GM19025 (cell line): ENCODE results near the gene NUP37.
"Not testable (repeated sequence)": the region's sequence is repeated elsewhere in the genome, so short reads cannot be mapped to it uniquely, and the experiment has no call there.

Source experiments
- ATAC-seq: cut with Tn5 transposase; IDR thresholded peaks from one replicate; pipeline ENCODE4 v1.9.1; 2021; ENCODE audit warnings: mild to moderate bottlenecking, low read depth, moderate library complexity; ENCODE audit not compliant: unreplicated experiment

Gene NUP37, protein sequence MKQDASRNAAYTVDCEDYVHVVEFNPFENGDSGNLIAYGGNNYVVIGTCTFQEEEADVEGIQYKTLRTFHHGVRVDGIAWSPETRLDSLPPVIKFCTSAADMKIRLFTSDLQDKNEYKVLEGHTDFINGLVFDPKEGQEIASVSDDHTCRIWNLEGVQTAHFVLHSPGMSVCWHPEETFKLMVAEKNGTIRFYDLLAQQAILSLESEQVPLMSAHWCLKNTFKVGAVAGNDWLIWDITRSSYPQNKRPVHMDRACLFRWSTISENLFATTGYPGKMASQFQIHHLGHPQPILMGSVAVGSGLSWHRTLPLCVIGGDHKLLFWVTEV

DNA sequence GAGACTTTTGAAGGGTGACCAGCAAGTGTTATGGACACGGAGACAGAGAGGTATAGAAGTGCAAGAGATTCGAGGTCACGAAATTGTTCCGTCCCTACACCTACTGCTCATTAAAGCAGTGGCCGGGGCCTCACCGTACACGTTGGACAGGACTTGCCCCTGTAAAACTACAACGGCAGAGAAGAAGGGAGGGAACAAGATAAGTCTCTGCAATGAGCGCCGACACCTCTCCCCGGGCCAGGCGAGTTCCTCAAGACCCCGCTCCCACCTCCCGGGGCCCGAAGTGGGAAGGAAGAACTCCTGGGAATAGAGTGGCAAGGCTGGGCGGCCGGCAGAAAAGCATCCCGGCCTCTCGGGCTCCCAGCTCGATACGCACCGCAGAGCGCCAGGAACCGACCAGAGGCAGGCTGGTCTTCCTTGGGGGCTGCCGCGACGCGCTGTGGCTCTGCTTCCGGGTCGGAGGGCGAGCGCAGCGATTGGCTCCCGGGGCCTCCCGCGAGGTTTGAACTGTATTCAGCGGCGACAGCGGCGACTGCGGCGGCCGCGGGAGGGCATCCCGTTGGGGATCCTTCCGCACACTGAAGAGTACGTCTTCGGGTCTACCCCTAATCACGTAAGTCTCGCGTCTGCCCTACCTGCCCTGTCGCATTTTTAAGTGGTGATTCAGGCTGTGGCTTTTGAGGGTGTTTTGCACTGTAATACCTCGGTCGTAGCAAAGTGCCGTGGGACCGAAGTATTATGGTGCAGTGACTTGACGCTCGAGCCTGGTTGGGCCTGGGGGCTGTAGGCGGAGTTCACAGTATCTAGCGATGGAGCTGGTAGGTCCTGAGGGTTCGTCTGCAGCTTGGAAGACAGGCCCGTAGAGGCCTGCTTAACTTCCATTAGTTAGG lies at the start of gene NUP37, which contains the start of gene PARPBP:
NUP37 (minus strand) TSS at position 441 of the 890 bp plus-strand sequence. CDS start 1,596 bp downstream, outside the sequence.
PARPBP (plus strand) TSS at position 510 of the 890 bp plus-strand sequence. CDS start 3,706 bp downstream, outside the sequence.
- peak; percentile 97 for ATAC-seq

- peak; percentile 61 for ATAC-seq
Observed at GRCh38 chr12:102167821-102168604, 48.1 kb upstream of the NUP37 start.

DNA sequence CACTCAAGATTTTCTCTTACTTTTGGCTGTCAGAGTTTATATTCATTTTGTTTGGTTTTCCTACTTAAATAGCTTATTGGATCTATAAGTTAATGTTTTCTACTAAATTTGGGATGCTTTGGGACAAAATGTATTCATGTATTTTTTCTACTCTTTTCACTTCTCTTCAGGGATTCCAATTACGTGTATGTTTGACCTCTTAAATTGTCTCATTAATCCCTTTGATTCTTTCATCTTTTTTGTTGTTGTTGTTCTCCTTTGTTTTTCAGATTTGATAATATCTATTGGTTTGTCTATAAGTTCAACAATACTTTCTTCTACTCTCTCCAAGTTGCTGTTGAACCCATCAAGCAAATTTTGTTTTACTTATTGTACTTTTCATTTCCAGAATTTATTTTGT lies 43.5 kb upstream of the NUP37 start:
- no peak for ATAC-seq

DNA sequence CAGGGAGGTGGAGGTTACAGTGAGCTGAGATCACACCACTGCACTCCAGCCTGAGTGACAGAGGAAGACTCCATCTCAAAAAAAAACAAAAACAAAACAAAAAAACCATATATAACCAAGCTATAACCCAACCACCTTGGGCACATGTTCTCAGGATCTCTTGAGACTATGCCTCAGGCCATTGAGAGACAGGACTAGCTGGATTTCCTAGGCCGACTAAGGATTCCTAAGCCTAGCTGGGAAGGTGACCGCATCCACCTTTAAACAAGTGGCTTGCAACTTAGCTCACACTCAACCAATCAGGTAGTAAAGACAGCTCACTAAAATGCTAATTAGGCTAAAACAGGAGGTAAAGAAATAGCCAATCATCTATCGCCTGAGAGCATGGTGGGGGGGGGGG lies 35.3 kb upstream of the NUP37 start:
- not testable (repeated sequence) for ATAC-seq

DNA sequence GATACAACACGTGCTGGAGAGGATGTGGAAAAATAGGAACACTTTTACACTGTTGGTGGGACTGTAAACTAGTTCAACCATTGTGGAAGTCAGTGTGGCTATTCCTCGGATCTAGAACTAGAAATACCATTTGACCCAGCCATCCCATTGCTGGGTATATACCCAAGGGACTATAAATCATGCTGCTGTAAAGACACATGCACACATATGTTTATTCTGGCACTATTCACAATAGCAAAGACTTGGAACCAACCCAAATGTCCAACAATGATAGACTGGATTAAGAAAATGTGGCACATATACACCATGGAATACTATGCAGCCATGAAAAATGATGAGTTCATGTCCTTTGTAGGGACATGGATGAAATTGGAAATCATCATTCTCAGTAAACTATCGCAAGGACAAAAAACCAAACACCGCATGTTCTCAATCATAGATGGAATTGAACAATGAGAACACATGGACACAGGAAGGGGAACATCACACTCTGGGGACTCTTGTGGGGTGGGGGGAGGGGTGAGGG lies 27.2 kb upstream of the NUP37 start:
- ATAC-seq: not testable (repeated sequence)

DNA sequence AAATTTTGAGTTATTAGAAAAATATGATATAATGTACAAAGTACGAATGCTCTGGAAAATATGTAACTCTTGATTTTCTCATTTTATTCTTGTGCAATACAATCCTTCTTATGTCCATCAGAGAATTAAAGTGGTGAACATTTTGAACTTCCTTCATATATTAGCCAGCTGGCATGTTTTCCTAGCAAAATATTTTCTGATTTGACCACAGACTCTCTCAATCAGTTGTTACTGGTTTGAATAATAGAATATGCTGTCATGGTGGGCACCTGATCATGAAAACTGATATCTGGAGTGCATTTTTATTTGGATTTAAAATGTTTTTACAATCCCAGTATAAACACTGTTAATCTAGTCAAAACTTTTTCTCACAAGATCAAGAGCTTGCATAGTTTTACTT lies 24.3 kb upstream of the NUP37 start:
- ATAC-seq: no peak

GRCh38 chr12:102142866-102143373 lies 23.0 kb upstream of the NUP37 start:
- not testable (repeated sequence) for ATAC-seq

GRCh38 chr12:102137619-102138018 lies 17.7 kb upstream of the NUP37 start:
- not testable (repeated sequence) for ATAC-seq

DNA sequence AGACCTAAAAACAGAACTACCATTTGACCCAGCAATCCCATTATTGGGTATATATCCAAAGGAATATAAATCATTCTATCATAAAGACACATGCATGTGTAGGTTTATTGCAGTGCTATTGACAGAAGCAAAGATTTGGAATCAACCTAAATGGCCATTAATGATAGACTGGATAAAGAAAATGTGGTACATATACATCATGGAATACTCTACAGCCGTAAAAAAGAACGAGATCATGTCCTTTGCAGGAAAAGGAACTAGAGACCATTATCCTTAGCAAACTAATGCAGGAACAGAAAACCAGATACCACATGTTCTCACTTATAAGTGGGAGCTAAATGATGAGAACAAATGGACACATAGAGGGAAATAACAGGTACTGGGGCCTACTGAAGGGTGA lies 11.5 kb upstream of the NUP37 start:
- ATAC-seq: not testable (repeated sequence)

DNA sequence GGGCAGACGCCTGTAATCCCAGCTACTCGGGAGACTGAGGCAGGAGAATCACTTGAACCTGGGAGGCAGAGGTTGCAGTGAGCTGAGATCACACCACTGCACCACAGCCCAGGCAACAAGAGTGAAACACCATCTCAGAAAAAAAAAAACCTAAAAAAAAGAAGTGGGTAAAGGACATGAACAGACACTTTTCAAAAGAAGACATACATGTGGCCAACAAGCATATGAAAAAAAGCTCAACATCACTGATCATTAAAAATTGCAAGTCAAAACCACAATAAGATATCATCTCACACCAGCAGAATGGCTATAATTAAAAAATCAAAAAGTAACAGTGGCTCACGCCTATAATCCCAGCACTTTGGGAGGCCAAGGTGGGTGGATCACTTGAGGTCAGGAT lies 10.8 kb upstream of the NUP37 start:
- ATAC-seq: not testable (repeated sequence)

DNA sequence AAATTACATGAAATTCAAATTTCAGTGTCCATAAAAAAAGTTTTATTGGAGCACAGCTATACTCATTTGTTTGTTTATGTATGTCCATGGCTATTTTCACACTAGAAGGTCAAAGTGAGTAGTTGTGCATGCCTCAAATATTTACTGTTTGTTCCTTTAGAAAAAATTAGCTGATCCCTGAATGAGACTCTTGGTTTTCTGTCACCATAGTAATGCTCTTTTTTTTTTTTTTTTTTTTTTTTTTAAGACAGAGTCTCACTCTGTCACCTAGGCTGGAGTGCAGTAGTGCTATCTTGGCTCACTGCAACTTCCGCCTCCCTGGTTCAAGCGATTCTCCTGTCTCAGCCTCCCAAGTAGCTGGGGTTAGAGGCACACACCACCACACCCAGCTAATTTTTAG lies 1.4 kb upstream of the NUP37 start:
- not testable (repeated sequence) for ATAC-seq

GRCh38 chr12:102120886-102121285 lies 972 bp upstream of the NUP37 start:
- ATAC-seq: no peak

DNA sequence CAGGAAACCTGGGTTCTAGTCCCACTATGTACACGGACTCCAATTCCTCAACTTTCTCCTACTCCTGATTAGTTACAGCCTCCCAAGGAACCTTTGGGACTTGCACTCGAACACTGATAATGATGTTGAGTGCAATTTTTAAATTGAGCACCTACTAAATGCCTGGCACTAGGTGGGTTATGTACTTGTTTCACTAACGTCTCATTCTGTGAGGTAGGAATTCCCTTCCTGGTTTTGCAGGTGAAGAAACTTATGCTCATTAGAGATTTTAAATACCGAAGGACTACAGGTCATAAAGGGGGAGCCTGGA lies 605 bp upstream of the NUP37 start:
- ATAC-seq: no peak

DNA sequence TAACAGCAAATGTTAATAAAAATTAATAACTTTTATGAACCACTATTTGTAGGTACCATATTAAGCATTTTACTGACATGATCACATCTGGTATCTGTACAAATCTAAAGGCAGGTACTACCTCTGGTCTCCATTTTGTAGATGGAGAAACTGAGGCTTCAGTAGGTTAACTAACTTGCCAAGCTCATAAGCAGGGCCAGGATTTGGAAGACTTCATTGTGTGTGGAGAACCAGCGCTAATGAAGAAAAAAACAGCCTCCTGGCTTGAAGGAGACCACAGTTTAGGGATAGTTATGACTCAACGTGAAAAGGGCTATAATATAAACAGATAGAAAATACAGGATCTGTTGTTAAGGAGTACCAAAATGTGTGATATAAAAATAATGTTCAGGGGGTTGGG lies 1.0 kb downstream of the NUP37 start:
- no peak for ATAC-seq

DNA sequence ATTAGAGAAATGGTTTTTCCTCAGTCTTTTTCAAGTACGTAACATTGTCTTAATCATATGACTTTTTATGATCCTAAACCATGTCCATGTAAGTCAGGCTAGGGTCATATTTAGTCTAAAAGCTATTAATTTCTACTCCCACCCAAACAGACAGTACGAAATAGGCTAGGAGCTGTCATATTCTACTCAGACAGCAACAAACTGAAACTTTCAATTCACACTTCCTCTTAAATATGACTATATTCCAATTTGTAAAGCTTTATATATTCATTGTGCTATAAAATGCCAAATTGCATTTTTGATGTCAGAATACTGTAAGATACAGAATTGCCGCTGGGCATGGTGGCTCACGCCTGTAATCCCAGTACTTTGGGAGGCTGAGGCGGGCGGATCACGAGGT lies 3.5 kb downstream of the NUP37 start:
- no peak for ATAC-seq

GRCh38 chr12:102114212-102114611 lies 5.7 kb downstream of the NUP37 start:
- ATAC-seq: no peak

DNA sequence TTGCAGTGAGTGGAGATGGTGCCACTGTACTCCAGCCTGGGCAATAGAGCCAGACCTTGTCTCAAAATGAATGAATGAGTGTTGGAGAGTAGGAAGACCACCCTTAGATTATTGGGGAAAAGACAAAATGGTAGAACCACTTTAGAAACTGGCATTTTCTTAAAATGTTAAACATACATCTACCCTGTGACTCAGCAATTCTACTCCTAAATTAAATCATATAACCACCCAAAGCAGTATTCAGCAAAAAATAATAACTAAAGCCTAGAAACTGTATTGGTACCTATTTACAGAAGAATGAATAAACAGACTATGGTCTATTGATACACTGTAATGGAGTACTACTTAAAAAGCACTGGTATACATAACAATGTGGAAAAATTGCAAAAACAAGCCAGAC lies 9.1 kb downstream of the NUP37 start:
- ATAC-seq: no peak

GRCh38 chr12:102107970-102108369 lies 11.9 kb downstream of the NUP37 start:
- ATAC-seq: no peak

DNA sequence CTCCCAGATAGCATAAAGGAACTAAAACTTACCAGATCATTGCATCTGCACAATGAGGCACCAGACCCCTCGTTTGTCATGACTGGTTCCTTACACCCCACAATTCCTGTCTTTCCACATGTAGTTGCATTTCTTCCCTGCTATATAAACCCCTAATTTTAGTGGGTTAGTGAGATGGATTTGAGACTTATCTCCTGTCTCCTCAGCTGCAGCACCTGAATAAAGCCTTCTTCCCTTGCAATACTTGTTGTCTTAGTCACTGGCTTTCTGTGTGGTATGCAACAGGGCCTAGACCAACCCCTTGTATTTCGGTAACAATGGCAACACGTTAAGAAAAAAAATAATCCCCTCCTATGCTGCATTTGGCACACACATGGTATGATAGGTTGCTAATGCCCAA lies 13.0 kb downstream of the NUP37 start:
- no peak for ATAC-seq

- no peak for ATAC-seq
Observed at GRCh38 chr12:102096855-102097254, 23.1 kb downstream of the NUP37 start.
